GM12864 (cell line): ENCODE results near the gene GPC5.

ENCODE experiments used
- DNase-seq: peaks from one replicate; pipeline ENCODE4 v3.0.0-alpha.2; 2011; ENCODE audit warnings: low read depth
- H3K4me3 ChIP-seq: 2 replicates; pipeline ENCODE4 v1.5.1; 2011; ENCODE audit warnings: mild to moderate bottlenecking, low read depth, low read length, control low read depth
- CTCF ChIP-seq: IDR thresholded peaks from 2 replicates; pipeline ENCODE4 v1.5.1; 2011; ENCODE audit warnings: low read depth, mild to moderate bottlenecking, moderate library complexity, low read length, control low read depth, inconsistent platforms; ENCODE audit errors: missing control alignments

GPC5 gene

GRCh38 chr13:92553470-92554114, 1155.2 kb downstream of the GPC5 start:
- no peak for DNase-seq
- TF ChIP-seq CTCF: no peak
- H3K4me3 ChIP-seq: no peak overlapping the region

DNA sequence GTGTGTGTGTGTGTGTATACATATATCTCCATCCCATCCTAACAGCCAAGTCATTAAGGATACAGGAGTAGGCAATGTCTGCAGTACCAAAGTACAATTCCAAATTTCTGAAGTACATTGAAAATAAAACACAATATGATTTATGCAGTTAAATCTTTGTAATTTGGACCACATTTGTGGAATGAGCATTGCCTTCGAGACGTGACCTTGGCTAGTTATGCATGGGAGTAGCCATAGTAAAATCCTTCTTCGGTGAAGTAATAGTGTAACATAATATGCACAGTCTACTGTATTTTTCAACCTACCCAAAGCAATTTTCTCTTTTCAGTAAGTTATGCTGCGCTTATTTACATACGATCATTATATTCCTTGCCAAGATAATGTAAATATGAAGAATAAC, 1162.5 kb downstream of the GPC5 start:
- no peak for DNase-seq
- no peak overlapping the region for H3K4me3 ChIP-seq
- TF ChIP-seq CTCF: no peak

- no peak for TF ChIP-seq CTCF
- H3K4me3 ChIP-seq: no peak overlapping the region
- no peak for DNase-seq
These were observed 1166.5 kb downstream of the GPC5 start for GRCh38 chr13:92564942-92565341.

DNA sequence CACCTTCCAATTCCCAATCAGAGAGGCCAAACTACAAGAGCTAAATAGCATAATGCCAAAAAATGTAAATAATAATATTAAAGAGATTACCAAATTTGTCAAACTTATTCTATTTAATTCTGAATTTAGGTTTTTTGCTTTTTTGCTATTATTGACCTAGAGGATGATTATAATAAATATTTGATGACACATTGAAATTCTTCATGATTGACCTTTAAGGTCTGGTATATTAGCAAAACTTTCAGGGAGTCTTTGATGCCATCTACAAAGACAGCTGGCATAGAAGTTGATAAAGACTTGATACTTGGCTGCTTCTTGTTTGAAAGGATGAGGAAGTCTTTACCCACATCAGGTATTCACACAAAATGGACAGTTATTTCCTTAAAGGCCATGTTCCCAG, 1168.3 kb downstream of the GPC5 start:
- no peak for DNase-seq
- H3K4me3 ChIP-seq: no peak overlapping the region
- TF ChIP-seq CTCF: no peak

- H3K4me3 ChIP-seq: no peak overlapping the region
- no peak for DNase-seq
- TF ChIP-seq CTCF: no peak
These were observed 1173.8 kb downstream of the GPC5 start for GRCh38 chr13:92572190-92572589.

GRCh38 chr13:92573467-92574057, 1175.1 kb downstream of the GPC5 start:
- no peak for TF ChIP-seq CTCF
- DNase-seq: no peak
- no peak overlapping the region for H3K4me3 ChIP-seq

GRCh38 chr13:92574499-92574898, 1176.1 kb downstream of the GPC5 start:
- no peak for TF ChIP-seq CTCF
- no peak overlapping the region for H3K4me3 ChIP-seq
- no peak for DNase-seq
